A549 (cell line): ENCODE results near the gene COPS8. TPM values are rescaled to one million over a fixed set of nuclear protein-coding genes. Genes with fewer than 3 reads are reported as not detected.

Experiments
- ATAC-seq, 2 experiments: fragments of 200-7000 bp in 1 of 2; fragments of >200 bp in 1 of 2; cut with Nextera tagmentation in 1 of 2; cut with Tn5 transposase in 1 of 2; 3 replicates each; pipeline versions ENCODE4 v1.8.0 to v1.9.1; 2018 to 2020; ENCODE audit warnings: mild to moderate bottlenecking in 1 of 2, moderate library complexity in 1 of 2
- CTCF ChIA-PET: fragments of 300-600 bp; sonication (Branson Sonifier 250); formaldehyde crosslinking; extraction: SDS; loops from one replicate; lab custom pipeline; 2021; ENCODE audit warnings: antibody characterized with exemption, inconsistent platforms; lab: Yijun Ruan, JAX
- POLR2A ChIA-PET: fragments of 350-600 bp; formaldehyde crosslinking; extraction: SDS; loops from one replicate; lab custom pipeline; 2021; ENCODE audit warnings: antibody characterized with exemption, inconsistent platforms; lab: Yijun Ruan, JAX
- DNase-seq, 2 experiments: peaks; one replicate each; pipeline versions ENCODE4 v3.0.0 to v3.0.0-alpha.2; 2011 to 2016; ENCODE audit warnings: low read depth in 1 of 2, low spot score in 1 of 2
- FAIRE-seq: peaks from 2 replicates; lab custom pipeline; 2011; peaks lifted over from hg19 to GRCh38; lab: Jason Lieb, UNC
- H3K27ac ChIP-seq, 2 experiments: fragments of >200 bp; sonication (Bioruptor Twin); formaldehyde crosslinking; 3 replicates each; pipeline ENCODE4 v1.5.1; 2016 to 2017
- H3K4me1 ChIP-seq: fragments of >200 bp; sonication (Bioruptor Twin); formaldehyde crosslinking; 3 replicates; pipeline ENCODE4 v1.6.1; 2016
- H3K4me2 ChIP-seq: fragments of >200 bp; sonication (Bioruptor Twin); formaldehyde crosslinking; 3 replicates; pipeline ENCODE4 v1.6.1; 2016
- H3K4me3 ChIP-seq: fragments of >200 bp; sonication (Bioruptor Twin); formaldehyde crosslinking; 3 replicates; pipeline ENCODE4 v1.5.1; 2016
- H3K9me3 ChIP-seq: fragments of >200 bp; sonication (Bioruptor Twin); formaldehyde crosslinking; 3 replicates; pipeline ENCODE4 v1.6.1; 2016
- ATOH8 ChIP-seq: fragments of 250-450 bp; sonication (Bioruptor Pico); IDR thresholded peaks from 2 replicates; pipeline ENCODE4 v1.5.0; 2020; ENCODE audit warnings: low read depth, mild to moderate bottlenecking, moderate library complexity
- CBX8 ChIP-seq: fragments of 200-600 bp; sonication (generic); IDR thresholded peaks from 2 replicates; pipeline ENCODE4 v1.6.1; 2016
- CHD2 ChIP-seq: fragments of 150-350 bp; IDR thresholded peaks from 2 replicates; pipeline ENCODE4 v1.6.1; 2014; ENCODE audit warnings: low read length; ENCODE audit not compliant: partially characterized antibody
- CTCF ChIP-seq: fragments of >200 bp; sonication (Bioruptor Twin); formaldehyde crosslinking; IDR thresholded peaks from 3 replicates; pipeline ENCODE4 v1.5.1; 2016
- ELK1 ChIP-seq: fragments of 150-350 bp; IDR thresholded peaks from 2 replicates; pipeline ENCODE4 v1.6.1; 2014; ENCODE audit warnings: low read depth, mild to moderate bottlenecking, low read length
- FOSB ChIP-seq: fragments of 250-450 bp; sonication (Bioruptor Pico); IDR thresholded peaks from 2 replicates; pipeline ENCODE4 v1.5.0; 2020; ENCODE audit warnings: mild to moderate bottlenecking, moderate library complexity
- FOXS1 ChIP-seq: fragments of 250-450 bp; sonication (Bioruptor Pico); IDR thresholded peaks from 2 replicates; pipeline ENCODE4 v1.5.0; 2020; ENCODE audit warnings: mild to moderate bottlenecking, moderate library complexity
- GATA3 ChIP-seq: IDR thresholded peaks from 2 replicates; pipeline ENCODE4 v1.6.1; 2012; ENCODE audit warnings: borderline replicate concordance
- HOXA7 ChIP-seq: fragments of 250-450 bp; sonication (Bioruptor Pico); IDR thresholded peaks from 2 replicates; pipeline ENCODE4 v1.5.0; 2020; ENCODE audit warnings: mild to moderate bottlenecking, moderate library complexity
- HOXB13 ChIP-seq: fragments of 250-450 bp; sonication (Bioruptor Pico); IDR thresholded peaks from 2 replicates; pipeline ENCODE4 v1.5.0; 2020; ENCODE audit warnings: low read depth, mild to moderate bottlenecking, moderate library complexity
- JUNB ChIP-seq: fragments of >200 bp; sonication (Bioruptor Twin); formaldehyde crosslinking; IDR thresholded peaks from 2 replicates; pipeline ENCODE4 v1.6.1; 2016
- KDM1A ChIP-seq: fragments of 200-600 bp; sonication (generic); IDR thresholded peaks from 2 replicates; pipeline ENCODE4 v1.6.1; 2016; ENCODE audit warnings: low read depth, mild to moderate bottlenecking
- MAZ ChIP-seq: fragments of 150-350 bp; IDR thresholded peaks from 2 replicates; pipeline ENCODE4 v1.6.1; 2014; ENCODE audit warnings: antibody characterized with exemption, low read depth, low read length, borderline replicate concordance
- MYC ChIP-seq: IDR thresholded peaks from 2 replicates; pipeline ENCODE4 v1.6.1; 2012; ENCODE audit warnings: mild to moderate bottlenecking, inconsistent platforms, low read length, improper control_type of control experiment, borderline replicate concordance
- NPAS2 ChIP-seq: fragments of 250-450 bp; sonication (Bioruptor Pico); IDR thresholded peaks from 2 replicates; pipeline ENCODE4 v1.8.0; 2022; ENCODE audit warnings: mild to moderate bottlenecking, moderate library complexity, borderline replicate concordance
- PBX3 ChIP-seq: IDR thresholded peaks from 2 replicates; pipeline ENCODE4 v1.6.1; 2012
- POLR2A ChIP-seq: IDR thresholded peaks from 2 replicates; pipeline ENCODE4 v1.6.1; 2012; ENCODE audit warnings: mild to moderate bottlenecking, low read length
- RAD21 ChIP-seq, 2 experiments: fragments of >200 bp in 1 of 2; sonication (Bioruptor Twin) in 1 of 2; formaldehyde crosslinking in 1 of 2; IDR thresholded peaks in 1 of 2; conservative IDR thresholded peaks in 1 of 2; 2 replicates in 1 of 2; 3 replicates in 1 of 2; pipeline ENCODE4 v1.6.1; 2012 to 2018; ENCODE audit warnings: inconsistent platforms in 1 of 2
- RFX5 ChIP-seq: fragments of 450-650 bp; IDR thresholded peaks from 2 replicates; pipeline ENCODE4 v1.7.1; 2014; ENCODE audit warnings: antibody characterized with exemption, mild to moderate bottlenecking, moderate library complexity
- RNF2 ChIP-seq: fragments of 200-600 bp; sonication (generic); IDR thresholded peaks from 2 replicates; pipeline ENCODE4 v1.6.1; 2016; ENCODE audit warnings: low read depth, mild to moderate bottlenecking, antibody characterized with exemption, moderate library complexity, borderline replicate concordance
- SREBF2 ChIP-seq: fragments of 450-650 bp; IDR thresholded peaks from 2 replicates; pipeline ENCODE4 v1.6.1; 2014; ENCODE audit warnings: mild to moderate bottlenecking, moderate library complexity
- TP53 ChIP-seq: fragments of 250-450 bp; sonication (Bioruptor Pico); IDR thresholded peaks from 2 replicates; pipeline ENCODE4 v1.5.0; 2021; ENCODE audit warnings: mild to moderate bottlenecking, moderate library complexity
- ZFP36 ChIP-seq: fragments of 450-650 bp; IDR thresholded peaks from 2 replicates; pipeline ENCODE4 v1.6.1; 2014; ENCODE audit warnings: borderline replicate concordance; ENCODE audit not compliant: partially characterized antibody
- WGBS: methylation state at CpG from one replicate; pipeline ENCODE4 v1.1.6; 2017; ENCODE audit errors: missing lambda C conversion rate; 5-methylcytosine and 5-hydroxymethylcytosine counted together
- polyA plus RNA-seq, 4 experiments: library from polyadenylated mRNA; depleted of rRNA in 3 of 4; stranded (reverse); fragments of >200 nt; fragmentation: RNase III in 1 of 4; extraction: RNeasy Plus Mini Kit Qiagen cat#74134 plus additional on column Dnase treatment in 1 of 4; gene quantifications; 2 replicates in 3 of 4; 3 replicates in 1 of 4; pipeline ENCODE4 v1.2.3, GENCODE V29; 2011 to 2017

COPS8 gene
- polyA plus RNA-seq, 2 of the 4 experiments (the other 2 are of a cell fraction), result 85.7 to 161 TPM

DNA sequence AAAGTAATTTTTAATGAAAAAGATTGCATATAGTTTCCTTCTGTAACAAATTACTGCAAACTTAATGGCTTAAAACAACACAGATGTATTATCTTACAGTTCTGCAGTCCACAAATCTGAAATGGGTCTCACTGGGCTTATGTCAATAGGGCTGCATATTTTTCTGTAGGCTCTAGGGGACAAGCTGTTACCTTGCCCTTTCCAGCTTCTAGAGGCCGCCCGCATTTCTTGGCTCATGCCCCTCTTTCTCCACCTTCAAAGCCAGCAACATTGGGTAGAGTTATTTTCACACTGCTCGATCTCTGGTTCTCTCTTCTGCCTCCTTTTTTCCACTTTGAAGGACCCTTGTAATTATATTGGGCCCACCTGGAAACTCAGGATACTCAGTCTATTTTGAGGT is 16.7 kb downstream of the COPS8 start (continued):
- TF ChIP-seq NPAS2, result no peak
- TF ChIP-seq HOXB13 (CRISPR knock-in tag), result no peak
- no peak for TF ChIP-seq KDM1A
- TF ChIP-seq FOSB (CRISPR knock-in tag), result no peak
- TF ChIP-seq POLR2A, result no peak
- TF ChIP-seq ATOH8 (CRISPR knock-in tag), result no peak
- no peak for TF ChIP-seq CTCF
- no peak for TF ChIP-seq CHD2
- no peak for TF ChIP-seq MYC

- Histone ChIP-seq H3K9me3 (peaks cover 20% of the 10 kb centered on the region; the same call in 2 of the 3 replicates), H3K4me2 (no peak overlapping the region), H3K4me3 (no peak overlapping the region), H3K4me1 (no peaks in the 10 kb centered on the region), H3K27ac (no peak overlapping the region)
- TF ChIP-seq RFX5 (no peak), RNF2 (no peak), TP53 (no peak), ATOH8 (CRISPR knock-in tag) (no peak), MYC (no peak), MAZ (no peak), CBX8 (no peak), FOXS1 (CRISPR knock-in tag) (no peak), JUNB (no peak), ZFP36 (no peak), CTCF (no peak), ELK1 (no peak), HOXB13 (CRISPR knock-in tag) (no peak), HOXA7 (CRISPR knock-in tag) (no peak), GATA3 (no peak), PBX3 (no peak), FOSB (CRISPR knock-in tag) (no peak), RAD21 (conservative IDR thresholded peaks at IDR 0.05 in 1 of 2, IDR thresholded peaks at IDR 0.05 in 1 of 2) (no peak), SREBF2 (no peak)
- ATAC-seq, result no peak
- ChIA-PET CTCF (interaction anchor here (0.9 to 5.0 kb wide), 3 partner anchors 12 to 636 kb away, joined by 3 to 28 read pairs (median 4); no protein-coding TSS in a partner anchor), POLR2A (interaction anchor here (1.2 kb wide), 1 partner anchor 24 kb away, joined by 4 read pairs; the partner anchor contains the start of gene COPS8)
- 89% methylated on average over 4 of the region's 4 CpGs for WGBS
- DNase-seq, result no peak
- no peak for FAIRE-seq
Observed at GRCh38 chr2:237109421-237109934, 23.8 kb downstream of the COPS8 start.
